HG02870 (cell line): ENCODE data around the gene GPRIN2.
"Not testable (repeated sequence)": the region's sequence is repeated elsewhere in the genome, so short reads cannot be mapped to it uniquely, and the experiment has no call there.

Experiments used
- ATAC-seq: cut with Tn5 transposase; IDR thresholded peaks from one replicate; pipeline ENCODE4 v1.9.1; 2021; ENCODE audit warnings: mild to moderate bottlenecking, moderate library complexity; ENCODE audit not compliant: unreplicated experiment

Gene GPRIN2

DNA sequence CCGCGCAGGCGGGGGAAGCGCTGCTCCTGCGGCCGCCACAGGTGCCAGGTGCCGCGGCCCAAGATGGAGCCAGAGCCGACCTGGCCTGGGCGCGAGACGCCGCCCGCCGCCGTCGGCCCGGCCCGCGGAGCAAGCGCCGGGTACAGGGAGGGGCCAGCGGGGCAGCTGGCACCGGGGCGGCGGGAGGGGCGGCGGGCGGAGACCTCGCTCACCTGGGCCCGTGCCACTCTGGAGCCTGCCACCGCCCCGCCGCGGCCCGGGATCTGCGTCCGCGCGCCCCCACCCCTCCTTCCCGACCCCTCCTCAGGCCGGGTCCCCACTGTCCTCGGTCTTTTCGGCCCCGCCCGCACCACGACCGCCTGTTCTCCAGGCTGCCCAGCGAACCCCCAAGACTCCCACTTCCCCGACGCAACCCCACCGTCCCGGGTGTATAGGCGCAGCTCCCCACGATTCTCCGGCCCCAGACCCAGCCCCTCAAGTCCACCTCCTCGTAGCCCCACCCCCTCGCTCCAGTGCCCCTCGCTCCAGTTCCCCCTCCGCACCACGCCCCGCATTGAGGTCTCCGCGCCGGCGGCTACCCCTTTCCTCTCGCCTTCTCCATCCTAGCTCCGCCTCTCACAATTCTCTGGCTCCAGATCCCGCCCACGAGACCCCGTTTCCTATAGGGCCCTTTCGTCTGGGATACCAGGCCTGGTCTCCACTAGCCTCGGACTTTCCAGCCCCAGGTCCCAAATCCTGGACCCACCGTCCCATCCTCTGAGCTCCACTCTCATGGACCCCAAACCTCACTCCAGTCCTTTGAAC is at the start of gene GPRIN2:
Gene GPRIN2 (minus strand): TSS at position 144 of the 804 bp plus-strand sequence. CDS start 5,922 bp downstream, outside the sequence.
- ATAC-seq, result no peak

DNA sequence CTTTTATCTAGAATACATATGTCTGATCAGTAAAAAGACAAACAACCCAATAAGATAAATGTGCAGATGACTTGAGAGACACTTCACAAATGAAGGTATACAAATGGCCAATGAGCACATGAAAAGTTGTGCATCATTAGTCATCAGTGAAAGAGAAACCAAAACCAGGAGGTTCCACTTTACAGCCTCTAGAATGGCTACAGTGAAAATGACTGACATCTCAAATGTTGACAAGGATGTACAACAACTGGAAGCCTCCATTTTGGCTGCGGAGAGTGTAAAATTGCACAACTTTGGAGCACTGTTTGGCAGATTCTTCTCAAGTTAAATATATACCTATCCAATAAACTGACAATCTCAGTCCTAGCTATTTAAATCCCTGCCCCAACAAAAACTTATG is 44.1 kb upstream of the GPRIN2 start:
- peak; percentile 51 for ATAC-seq

GRCh38 chr10:46597616-46598246 is 41.3 kb upstream of the GPRIN2 start:
- ATAC-seq, result peak; percentile 75

DNA sequence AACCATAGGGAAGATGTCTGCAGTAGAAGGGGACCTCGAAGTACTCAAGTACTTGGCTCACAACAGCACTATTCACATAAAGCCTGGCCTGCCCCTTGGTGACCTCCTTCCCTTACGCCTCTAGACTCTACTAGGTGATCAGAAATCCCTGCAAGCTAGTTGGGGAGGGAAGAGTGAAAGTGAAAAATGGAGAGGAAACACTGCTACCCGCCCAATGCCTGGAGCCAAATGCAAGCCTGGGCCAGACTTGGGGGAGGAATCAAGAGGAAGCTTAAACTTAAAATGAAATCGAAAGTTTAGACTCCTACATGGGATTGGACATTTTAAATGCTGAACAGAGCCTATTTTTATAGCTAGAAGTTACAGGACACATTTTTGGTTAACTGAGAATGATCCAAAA is 40.1 kb upstream of the GPRIN2 start:
- ATAC-seq, result not testable (repeated sequence)

DNA sequence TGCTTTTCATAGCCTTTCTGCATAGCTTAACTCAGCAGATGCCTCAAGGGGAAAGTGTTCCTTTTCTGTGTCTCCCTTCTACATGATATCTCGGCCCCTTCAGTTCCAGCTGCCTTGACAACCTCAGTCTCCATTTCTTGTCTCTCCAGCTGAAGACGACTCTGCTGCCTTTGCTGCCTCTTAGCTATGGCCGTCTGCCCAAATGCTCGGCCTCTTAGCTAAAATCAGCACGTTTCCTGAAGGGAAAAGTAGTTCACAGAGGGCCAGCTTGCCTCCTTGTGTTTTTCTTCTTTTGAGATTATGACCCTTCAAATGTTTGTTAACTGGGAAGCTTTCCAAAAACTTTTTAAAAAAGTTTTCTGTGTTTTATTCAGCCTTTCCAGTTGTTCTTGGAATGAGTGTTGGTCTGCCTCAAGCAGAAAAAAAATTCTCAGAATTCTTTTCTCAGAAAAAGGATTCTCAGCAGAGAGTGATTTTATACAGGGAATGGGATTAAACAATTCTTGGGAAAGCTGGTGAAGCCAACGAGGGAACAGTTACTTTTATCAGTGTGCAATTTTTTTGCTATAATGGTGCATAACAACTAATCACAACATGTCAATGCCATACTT is 38.1 kb upstream of the GPRIN2 start:
- not testable (repeated sequence) for ATAC-seq

DNA sequence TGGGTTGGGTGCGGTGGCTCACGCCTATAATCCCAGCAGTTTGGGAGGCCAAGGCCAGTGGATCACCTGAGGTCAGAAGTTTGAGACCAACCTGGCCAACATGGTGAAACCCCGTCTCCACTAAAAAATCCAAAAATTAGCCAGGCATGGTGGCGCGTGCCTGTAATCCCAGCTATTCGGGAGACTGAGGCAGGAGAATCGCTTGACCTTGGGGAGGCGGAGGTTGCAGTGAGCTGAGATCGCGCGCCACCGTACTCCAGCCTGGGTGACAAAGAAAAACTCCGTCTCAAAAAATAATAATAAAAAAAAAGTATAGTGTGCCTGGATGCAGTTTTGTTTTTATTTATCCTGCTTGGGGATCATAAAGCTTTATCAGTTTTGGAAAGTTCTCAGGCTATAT is 36.8 kb upstream of the GPRIN2 start:
- ATAC-seq, result not testable (repeated sequence)

- ATAC-seq, result not testable (repeated sequence)
These were observed 34.6 kb upstream of the GPRIN2 start for GRCh38 chr10:46591053-46591452.

- not testable (repeated sequence) for ATAC-seq
These were observed 33.1 kb upstream of the GPRIN2 start for GRCh38 chr10:46589589-46589988.

- not testable (repeated sequence) for ATAC-seq
These were observed 31.8 kb upstream of the GPRIN2 start for GRCh38 chr10:46588221-46588620.

DNA sequence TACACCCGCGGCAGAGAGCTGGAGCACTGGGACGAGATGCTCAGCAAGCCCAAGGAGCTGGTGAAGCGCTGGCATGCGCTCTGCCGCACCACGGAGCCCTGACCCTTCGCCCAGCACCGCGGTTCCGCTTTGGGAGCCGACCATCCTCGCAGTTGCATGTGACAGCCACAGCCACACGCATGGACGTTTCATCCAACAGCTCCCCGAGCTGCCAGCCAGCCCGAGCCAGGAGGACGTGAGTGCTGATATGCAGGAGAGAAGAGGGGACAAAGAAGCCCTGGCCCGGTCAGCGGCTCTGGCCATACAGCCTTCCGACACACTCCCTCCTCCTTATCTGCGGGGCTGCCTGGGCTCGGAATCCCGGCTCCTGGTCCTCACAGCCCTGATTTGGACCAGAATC is 31.1 kb upstream of the GPRIN2 start:
- not testable (repeated sequence) for ATAC-seq

- not testable (repeated sequence) for ATAC-seq
These were observed 28.8 kb upstream of the GPRIN2 start for GRCh38 chr10:46585246-46585645.

DNA sequence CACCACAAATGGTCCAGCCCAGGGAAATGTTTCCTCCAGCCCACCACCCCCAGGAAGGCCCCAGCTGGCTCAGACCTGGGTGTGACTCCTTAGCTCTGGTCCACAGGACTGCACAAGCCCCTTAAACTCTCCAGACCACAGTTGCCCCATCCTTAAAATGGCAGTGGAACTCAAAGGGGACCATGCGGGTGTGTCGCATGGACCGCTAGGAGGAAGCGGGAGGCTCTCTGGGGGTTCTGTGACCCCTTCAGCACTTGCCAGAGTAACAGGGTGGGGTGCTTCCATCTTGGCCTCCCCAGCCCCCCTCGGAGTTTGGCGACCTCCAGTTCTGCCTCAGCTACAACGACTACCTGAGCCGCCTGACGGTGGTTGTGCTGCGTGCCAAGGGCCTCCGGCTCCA is 27.7 kb upstream of the GPRIN2 start:
- ATAC-seq, result not testable (repeated sequence)

DNA sequence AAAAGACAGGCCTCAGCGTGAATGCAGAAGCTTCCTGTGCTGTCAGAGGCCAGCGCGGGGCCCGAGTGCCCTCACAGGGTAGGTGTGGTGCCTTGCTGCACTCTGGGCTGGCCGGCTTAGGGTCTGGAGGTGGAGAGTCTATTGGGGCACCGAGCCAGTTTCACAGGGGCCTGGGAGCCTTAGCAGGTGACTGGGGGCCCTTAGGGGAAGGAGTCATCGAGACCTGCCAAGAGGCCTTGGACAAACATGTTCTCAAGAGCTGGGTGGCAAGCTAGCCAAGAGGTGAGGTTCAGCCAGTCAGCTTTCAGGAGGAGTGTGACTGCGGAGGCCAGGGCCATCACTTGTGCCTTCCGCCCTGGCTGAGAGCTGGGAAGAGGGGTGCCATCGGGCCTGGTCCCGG is 26.1 kb upstream of the GPRIN2 start:
- not testable (repeated sequence) for ATAC-seq

GRCh38 chr10:46581997-46582396 is 25.5 kb upstream of the GPRIN2 start:
- ATAC-seq, result not testable (repeated sequence)

- not testable (repeated sequence) for ATAC-seq
These were observed 22.9 kb upstream of the GPRIN2 start for GRCh38 chr10:46579378-46579777.

GRCh38 chr10:46578474-46579178 is 22.2 kb upstream of the GPRIN2 start, which contains the start of gene SYT15:
Gene SYT15, plus strand, starts transcription at chr10:46579128. Its CDS starts 41 bp downstream, at chr10:46579169.
- ATAC-seq, result not testable (repeated sequence)

GRCh38 chr10:46577624-46578473 is 21.4 kb upstream of the GPRIN2 start:
- ATAC-seq, result not testable (repeated sequence)

DNA sequence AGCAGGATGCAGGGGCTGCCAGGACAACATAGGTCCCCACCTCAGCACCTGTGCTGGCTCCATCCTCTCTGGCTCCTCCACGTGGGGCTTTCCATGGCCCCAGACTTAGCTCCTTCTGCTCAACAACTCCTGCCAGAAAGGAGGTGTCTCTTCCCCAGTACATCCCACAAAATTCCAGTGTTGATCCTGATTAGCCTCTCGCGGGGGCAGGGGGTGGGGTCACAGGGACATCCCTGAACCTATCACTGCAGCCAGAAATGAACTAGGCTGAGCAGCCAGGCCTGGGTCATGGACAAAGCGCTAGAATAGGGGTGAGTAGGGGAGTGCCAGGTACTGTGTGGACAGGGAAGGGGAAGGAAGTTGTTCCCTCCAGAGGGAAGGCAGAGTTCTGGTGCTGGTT is 17.4 kb upstream of the GPRIN2 start:
- ATAC-seq, result not testable (repeated sequence)

- ATAC-seq, result not testable (repeated sequence)
These were observed 16.9 kb upstream of the GPRIN2 start for GRCh38 chr10:46573314-46573713.

- not testable (repeated sequence) for ATAC-seq
These were observed 16.3 kb upstream of the GPRIN2 start for GRCh38 chr10:46572765-46573164.
